Adrenal gland (tissue), 12 donors: ENCODE data around the gene C1orf146. TPM values are rescaled to one million over a fixed set of nuclear protein-coding genes. Genes with fewer than 3 reads are reported as not detected.

Experiments
- DNase-seq, 7 donors: peaks; one replicate each; pipeline ENCODE4 v3.0.0-alpha.2; 2019 to 2020
- H3K27ac ChIP-seq, 5 donors: fragments of 200-600 bp; sonication (generic) in 4 of 5; 1 replicate in 3 of 5; 2 replicates in 2 of 5; pipeline versions ENCODE4 v1.5.1 to v1.8.0; 2016 to 2020; ENCODE audit warnings: mild to moderate bottlenecking in 1 of 5
- H3K27me3 ChIP-seq: fragments of 200-600 bp; 2 replicates; pipeline ENCODE4 v1.8.0; 2021
- H3K36me3 ChIP-seq, 2 donors: fragments of 200-600 bp; replicated peaks in 1 of 2; 1 replicate in 1 of 2; 2 replicates in 1 of 2; pipeline versions ENCODE4 v1.5.1 to v1.8.0; 2018 to 2022
- H3K4me1 ChIP-seq, 2 donors: fragments of 200-600 bp; replicated peaks in 1 of 2; 1 replicate in 1 of 2; 2 replicates in 1 of 2; pipeline versions ENCODE4 v1.5.1 to v1.8.0; 2018 to 2021
- H3K4me3 ChIP-seq, 4 donors: fragments of 200-600 bp; sonication (generic) in 3 of 4; one replicate each; pipeline ENCODE4 v1.5.1; 2016 to 2018
- H3K9me3 ChIP-seq, 3 donors: fragments of 200-600 bp; sonication (generic) in 1 of 3; replicated peaks in 1 of 3; 1 replicate in 2 of 3; 2 replicates in 1 of 3; pipeline versions ENCODE4 v1.5.1 to v1.8.0; 2016 to 2021
- POLR2A ChIP-seq, 2 donors: fragments of 450-650 bp; IDR thresholded peaks; one replicate each; pipeline ENCODE4 v1.6.1; 2017; ENCODE audit warnings: antibody characterized with exemption in 2 of 2, mild to moderate bottlenecking in 2 of 2, moderate library complexity in 1 of 2
- WGBS, 4 donors: extraction: QIAGEN DNeasy Blood & Tissue Kit in 2 of 4; methylation state at CpG; one replicate each; pipeline versions ENCODE4 v1.1.5 to v1.1.7; 2013 to 2017; 5-methylcytosine and 5-hydroxymethylcytosine counted together
- intact Hi-C, 2 donors: fragments of 100-400 bp; cut with DNase I; formaldehyde crosslinking; loops; one replicate each; pipeline versions ENCODE4 v1.14.1 to v1.15.0; 2022 to 2023
- polyA plus RNA-seq, 3 donors: library from polyadenylated mRNA; stranded (reverse); fragments of 200-250 nt in 2 of 3; fragments of 350-450 nt in 1 of 3; fragmentation: Illumina TruSeq in 1 of 3; extraction: RNeasy Lipid Tissue Mini Kit (QIAGEN cat#74804) in 1 of 3; gene quantifications; one replicate each; pipeline ENCODE4 v1.2.3, GENCODE V29; 2013 to 2014
- total RNA-seq, 9 donors: library from RNA; depleted of rRNA in 4 of 9; stranded (reverse); fragments of >200 nt in 4 of 9; fragments of 120-200 nt in 1 of 9; fragmentation: NEBNext Ultra II Directional in 1 of 9; extraction: Animal tissue kit (Norgen Biotek cat#: 25700) in 1 of 9; gene quantifications; one replicate each; pipeline versions ENCODE4 v1.1.0 to v1.2.4, GENCODE V29; 2013 to 2023
- TF ChIP-seq, protein P1 (sequence below), 6 experiments: fragments of 450-650 bp in 4 of 6; fragments of 200-600 bp in 2 of 6; sonication (generic) in 1 of 6; IDR thresholded peaks; 1 replicate in 5 of 6; 2 replicates in 1 of 6; pipeline versions ENCODE4 v1.5.1 to v1.8.0; 2016 to 2021; ENCODE audit warnings: antibody characterized with exemption in 6 of 6, mild to moderate bottlenecking in 2 of 6, moderate library complexity in 1 of 6
- donor health status: healthy with polysubstance abuse.
- donor health status: Bipolar disorder and iron deficiency.
- donor health status: DM: yes; HTN: yes; CAD: no.
- donor health status: DM: no; HTN: no; CAD: no.
- donor health status: DM: no; HTN: no; CAD: no.
- donor health status: DM: yes; HTN: yes; CAD: no.

Gene C1orf146
- total and polyA plus RNA-seq, 12 donors = not detected

DNA sequence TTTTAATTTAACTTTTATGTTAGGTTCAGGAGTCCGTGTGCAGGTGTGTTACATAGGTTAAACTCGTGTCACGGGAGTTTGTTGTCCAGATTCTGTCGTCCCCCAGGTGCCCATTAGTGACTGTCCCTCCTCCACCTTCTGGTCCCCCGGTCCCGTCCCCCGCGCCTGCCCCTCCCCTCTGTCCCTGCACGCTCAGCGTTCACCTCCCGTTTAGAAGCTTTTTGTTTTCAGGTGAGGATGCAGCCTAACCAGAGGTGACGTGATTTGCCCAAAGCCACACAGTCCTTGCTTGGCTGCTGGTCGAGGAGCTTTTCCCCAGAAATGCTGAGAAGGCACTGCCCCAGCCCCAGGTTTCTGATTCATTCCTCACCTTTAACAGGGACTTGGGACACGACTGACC is 844 bp downstream of the C1orf146 start:
- TF ChIP-seq, protein P1, sequence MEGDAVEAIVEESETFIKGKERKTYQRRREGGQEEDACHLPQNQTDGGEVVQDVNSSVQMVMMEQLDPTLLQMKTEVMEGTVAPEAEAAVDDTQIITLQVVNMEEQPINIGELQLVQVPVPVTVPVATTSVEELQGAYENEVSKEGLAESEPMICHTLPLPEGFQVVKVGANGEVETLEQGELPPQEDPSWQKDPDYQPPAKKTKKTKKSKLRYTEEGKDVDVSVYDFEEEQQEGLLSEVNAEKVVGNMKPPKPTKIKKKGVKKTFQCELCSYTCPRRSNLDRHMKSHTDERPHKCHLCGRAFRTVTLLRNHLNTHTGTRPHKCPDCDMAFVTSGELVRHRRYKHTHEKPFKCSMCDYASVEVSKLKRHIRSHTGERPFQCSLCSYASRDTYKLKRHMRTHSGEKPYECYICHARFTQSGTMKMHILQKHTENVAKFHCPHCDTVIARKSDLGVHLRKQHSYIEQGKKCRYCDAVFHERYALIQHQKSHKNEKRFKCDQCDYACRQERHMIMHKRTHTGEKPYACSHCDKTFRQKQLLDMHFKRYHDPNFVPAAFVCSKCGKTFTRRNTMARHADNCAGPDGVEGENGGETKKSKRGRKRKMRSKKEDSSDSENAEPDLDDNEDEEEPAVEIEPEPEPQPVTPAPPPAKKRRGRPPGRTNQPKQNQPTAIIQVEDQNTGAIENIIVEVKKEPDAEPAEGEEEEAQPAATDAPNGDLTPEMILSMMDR (IDR thresholded peaks at IDR 0.05) = no peak
- TF ChIP-seq POLR2A (IDR thresholded peaks at IDR 0.05) = no peak
- intact Hi-C loops = no loop called here
- Histone ChIP-seq H3K27me3 (no peaks in the 10 kb centered on the region), H3K4me3 (no peak overlapping the region), H3K36me3 (no peaks in the 10 kb centered on the region), H3K9me3 (no peaks in the 10 kb centered on the region), H3K4me1 (no peaks in the 10 kb centered on the region), H3K27ac (no peak overlapping the region)
- WGBS, 4 donors = 80 to 87% (median 85%) methylated on average over 14 of the region's 14 CpGs
- no peak for DNase-seq

DNA sequence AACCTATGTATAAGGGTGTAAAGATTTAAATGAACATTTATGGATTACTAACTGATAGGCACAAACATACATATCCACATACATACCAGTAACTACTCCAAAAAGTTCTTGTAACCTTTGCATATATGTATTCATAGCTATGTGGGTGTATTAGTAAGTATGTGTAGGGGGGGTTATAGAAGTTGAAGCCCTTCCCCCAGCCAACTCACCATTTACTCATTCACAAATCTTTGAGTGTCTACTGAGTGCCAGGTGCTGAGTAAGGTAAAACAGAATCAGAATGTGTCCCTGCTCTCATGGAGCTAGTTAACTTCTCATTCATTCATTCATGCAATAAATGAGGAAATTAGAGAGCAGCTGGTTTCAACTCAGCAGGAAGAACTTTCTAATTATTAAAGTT is 1.3 kb downstream of the C1orf146 start:
- Histone ChIP-seq H3K27me3 (no peaks in the 10 kb centered on the region), H3K36me3 (no peaks in the 10 kb centered on the region), H3K4me1 (no peaks in the 10 kb centered on the region), H3K27ac (no peak overlapping the region), H3K4me3 (no peak overlapping the region), H3K9me3 (no peaks in the 10 kb centered on the region)
- no peak for DNase-seq
- TF ChIP-seq POLR2A (IDR thresholded peaks at IDR 0.05) = no peak
- TF ChIP-seq, protein P1 (IDR thresholded peaks at IDR 0.05) = no peak
- intact Hi-C loops = no loop called here

DNA sequence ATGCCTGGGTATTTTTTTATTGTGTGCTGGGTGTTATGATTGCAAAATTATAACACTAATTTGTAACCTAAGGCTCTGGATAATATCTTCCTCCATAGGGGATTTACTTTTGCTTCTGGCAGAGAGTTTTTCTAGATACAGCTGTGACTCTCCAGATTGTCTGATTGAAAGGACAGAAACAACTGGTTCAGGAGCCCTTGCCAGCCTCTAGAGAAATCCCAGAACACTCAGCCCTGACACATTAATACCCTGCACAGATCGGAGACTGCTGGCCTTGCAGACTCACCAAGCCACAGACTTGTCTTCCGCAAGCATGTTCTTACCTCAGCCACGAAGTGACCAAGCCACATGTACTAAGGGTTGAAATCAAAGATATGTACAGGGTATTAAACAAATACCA is 10.7 kb downstream of the C1orf146 start:
- no peak overlapping the region for H3K27ac ChIP-seq
- no peaks in the 10 kb centered on the region for H3K36me3 ChIP-seq
- H3K4me3 ChIP-seq = no peak overlapping the region
- no peaks in the 10 kb centered on the region for H3K4me1 ChIP-seq
- H3K9me3 ChIP-seq = no peaks in the 10 kb centered on the region
- no peaks in the 10 kb centered on the region for H3K27me3 ChIP-seq
- intact Hi-C loops = no loop called here
- no peak for TF ChIP-seq POLR2A (IDR thresholded peaks at IDR 0.05)
- TF ChIP-seq, protein P1 (IDR thresholded peaks at IDR 0.05) = no peak
- 56 to 66% (median 61%) methylated on average over 3 of the region's 3 CpGs for WGBS, 4 donors
- DNase-seq = no peak

DNA sequence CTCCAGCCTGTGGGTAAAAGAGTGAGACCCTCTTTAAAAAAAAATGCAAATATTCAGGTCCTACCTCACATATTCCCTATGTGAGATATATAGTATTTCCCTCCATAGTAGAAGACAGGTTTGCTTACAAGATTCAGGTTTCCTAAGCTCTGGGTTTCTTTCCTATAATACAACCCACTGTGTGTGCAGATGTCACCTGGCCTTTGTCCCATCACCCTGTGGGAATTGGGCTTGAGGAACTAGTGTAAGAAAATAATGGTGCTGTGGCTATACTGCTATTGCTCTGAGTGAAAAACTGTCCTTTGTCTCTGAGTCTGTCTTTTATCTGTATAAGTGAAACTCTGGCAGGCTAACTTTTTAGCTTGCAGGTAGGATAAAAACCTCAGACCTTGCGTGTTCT is 13.0 kb downstream of the C1orf146 start:
- Histone ChIP-seq H3K9me3 (no peaks in the 10 kb centered on the region), H3K27me3 (no peaks in the 10 kb centered on the region), H3K27ac (no peak overlapping the region), H3K4me1 (no peaks in the 10 kb centered on the region), H3K4me3 (no peak overlapping the region), H3K36me3 (no peaks in the 10 kb centered on the region)
- WGBS, 4 donors = 68 to 97% (median 89%) methylated on average over 1 of the region's 1 CpG
- no peak for DNase-seq
- TF ChIP-seq, protein P1 (IDR thresholded peaks at IDR 0.05) = no peak
- no peak for TF ChIP-seq POLR2A (IDR thresholded peaks at IDR 0.05)
- intact Hi-C loops = no loop called here
